SK-MEL-5 (cell line): ENCODE data around the gene AMN. TPM values are rescaled to one million over a fixed set of nuclear protein-coding genes. Genes with fewer than 3 reads are reported as not detected.
"Not testable (repeated sequence)": the region's sequence is repeated elsewhere in the genome, so short reads cannot be mapped to it uniquely, and the experiment has no call there.

Experiments used
- DNase-seq: peaks from one replicate; pipeline ENCODE4 v3.0.0-alpha.2; 2016; ENCODE audit warnings: low read depth, low spot score
- in situ Hi-C: cut with HindIII; loops from 2 replicates; pipeline ENCODE4 v1.10.0; 2016; ENCODE audit warnings: low sequenced_read_pairs, high pct_unique_total_duplicates, low pct_unique_long_range_greater_than_20kb
- total RNA-seq: library from RNA; depleted of rRNA; stranded (reverse); fragments of >200 nt; shearing (Covaris generic); gene quantifications from 2 replicates; pipeline ENCODE4 v1.2.3, GENCODE V29; 2014

AMN gene
- total RNA-seq, 1 experiment from 2014 or later = not detected

- DNase-seq = no peak
- in situ Hi-C loops = no loop called here
These were observed 2.0 kb upstream of the AMN start for GRCh38 chr14:102920273-102920997.

DNA sequence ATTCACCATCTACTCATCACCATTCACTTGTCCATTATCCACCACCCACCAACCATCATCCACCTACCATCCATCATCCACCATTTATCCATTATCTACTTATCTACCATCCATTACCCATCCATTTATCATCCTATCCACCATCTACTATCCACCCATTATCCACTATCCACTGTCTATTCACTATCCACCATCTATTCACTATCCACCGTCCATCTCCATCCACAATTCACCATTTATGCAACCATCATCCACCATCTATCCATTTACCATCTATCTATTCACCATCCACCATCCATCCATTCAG, 1.5 kb upstream of the AMN start:
- in situ Hi-C loops = no loop called here
- DNase-seq = no peak

- no peak for DNase-seq
- in situ Hi-C loops = no loop called here
These were observed 900 bp downstream of the AMN start for GRCh38 chr14:102923201-102923924.

DNA sequence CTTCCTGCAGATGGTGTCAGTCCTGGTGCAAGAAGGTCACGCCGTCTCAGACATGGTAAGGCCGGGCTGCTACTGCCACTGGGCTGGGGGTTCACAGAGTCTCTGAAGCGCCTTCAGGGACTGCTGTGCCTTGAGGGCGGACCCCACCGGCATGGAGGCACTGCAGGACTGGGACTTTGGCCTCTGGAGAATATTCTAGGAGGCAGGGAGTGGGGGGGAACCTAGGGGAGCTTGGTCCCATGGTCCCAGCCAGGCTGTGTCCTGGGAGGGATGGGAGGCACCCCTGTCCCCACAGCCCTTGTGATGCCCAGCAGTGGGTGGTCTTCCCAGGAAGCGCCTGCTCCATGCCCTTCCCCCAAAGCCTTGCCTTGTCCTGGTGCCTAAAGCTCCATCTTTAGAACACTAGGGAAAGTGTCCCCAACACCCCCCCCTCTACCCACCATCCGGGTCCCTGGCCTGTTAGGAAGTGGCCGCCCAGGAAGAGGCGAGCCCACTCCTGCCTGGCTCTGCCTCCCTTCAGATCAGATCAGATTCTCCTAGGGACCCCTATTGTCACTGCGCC, 1.5 kb downstream of the AMN start:
- no peak for DNase-seq
- in situ Hi-C loops = no loop called here

DNA sequence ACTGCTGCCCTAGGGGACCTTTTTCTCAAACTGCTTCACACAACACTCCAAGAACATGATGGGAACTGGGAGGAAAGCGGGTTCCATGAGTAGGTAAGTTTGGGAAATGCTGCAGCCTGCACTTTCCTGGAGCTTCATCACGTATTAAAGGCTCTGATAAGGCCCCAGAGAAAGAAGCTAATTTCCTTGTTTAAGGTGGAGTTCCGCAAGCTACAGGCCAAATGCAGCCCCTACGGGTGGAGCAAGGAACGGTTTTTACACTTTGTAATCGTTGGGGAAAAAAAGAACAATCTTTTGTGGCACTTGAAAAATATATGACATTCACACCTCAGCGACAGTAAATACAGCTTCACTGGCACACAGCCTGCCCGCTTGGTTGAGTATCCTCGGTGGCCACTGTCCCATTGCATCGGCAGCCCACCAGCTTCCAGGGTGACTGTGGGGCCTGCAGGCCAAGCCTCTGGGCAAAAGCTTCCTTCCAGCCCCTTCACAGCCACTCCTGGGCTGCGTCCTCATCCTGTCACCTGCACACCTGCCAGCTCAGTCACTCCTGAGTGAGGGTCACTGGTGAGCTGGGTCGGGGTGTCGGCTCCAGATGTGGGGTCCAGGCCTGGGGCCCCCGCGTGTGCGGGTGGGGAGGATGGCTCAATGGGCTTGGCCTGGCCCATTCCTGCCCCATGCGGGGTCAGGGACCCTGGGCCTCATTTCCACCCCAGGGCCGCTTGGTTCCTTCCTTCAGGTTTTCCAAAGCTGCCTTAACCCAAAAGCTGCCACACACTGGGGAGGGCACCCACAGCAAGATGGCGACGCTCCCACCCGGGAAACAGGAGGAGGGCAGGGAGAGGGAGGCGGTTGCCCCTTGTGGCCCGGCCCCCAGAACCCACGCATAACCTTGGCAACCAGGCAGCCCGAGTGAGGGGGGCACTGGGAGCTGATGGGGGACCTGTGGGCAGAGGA, 2.4 kb downstream of the AMN start:
- DNase-seq = no peak
- in situ Hi-C loops = no loop called here

GRCh38 chr14:102925646-102926045, 3.2 kb downstream of the AMN start:
- DNase-seq = no peak

DNA sequence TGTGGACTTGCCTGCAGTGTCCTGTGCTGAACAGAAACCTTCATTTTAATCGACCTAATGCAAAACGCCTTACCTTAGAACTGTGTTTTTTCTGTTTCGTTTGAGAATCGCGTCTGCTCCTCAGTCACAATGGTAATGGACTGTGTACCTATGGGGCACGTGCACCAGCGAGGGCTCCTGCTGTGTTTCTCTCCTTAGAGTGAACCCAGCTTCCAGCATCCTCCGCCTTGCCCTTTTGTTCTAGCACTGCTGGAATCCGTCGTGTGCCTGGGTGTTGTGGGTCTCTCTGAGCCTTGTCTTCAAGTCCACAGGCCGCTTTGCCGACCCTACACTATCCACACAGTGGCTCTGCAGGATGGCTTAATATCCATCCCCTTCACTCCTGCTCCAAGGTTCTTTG, 3.6 kb downstream of the AMN start:
- no peak for DNase-seq
- in situ Hi-C loops = no loop called here

More at GRCh38 chr14:102925646-102926045, 3.2 kb downstream of the AMN start:
- in situ Hi-C loops = no loop called here

GRCh38 chr14:102926840-102927239, 4.4 kb downstream of the AMN start:
- DNase-seq, in situ Hi-C loops: not testable (repeated sequence)

- in situ Hi-C loops = no loop called here
- no peak for DNase-seq
These were observed 4.9 kb downstream of the AMN start for GRCh38 chr14:102927346-102927877.

DNA sequence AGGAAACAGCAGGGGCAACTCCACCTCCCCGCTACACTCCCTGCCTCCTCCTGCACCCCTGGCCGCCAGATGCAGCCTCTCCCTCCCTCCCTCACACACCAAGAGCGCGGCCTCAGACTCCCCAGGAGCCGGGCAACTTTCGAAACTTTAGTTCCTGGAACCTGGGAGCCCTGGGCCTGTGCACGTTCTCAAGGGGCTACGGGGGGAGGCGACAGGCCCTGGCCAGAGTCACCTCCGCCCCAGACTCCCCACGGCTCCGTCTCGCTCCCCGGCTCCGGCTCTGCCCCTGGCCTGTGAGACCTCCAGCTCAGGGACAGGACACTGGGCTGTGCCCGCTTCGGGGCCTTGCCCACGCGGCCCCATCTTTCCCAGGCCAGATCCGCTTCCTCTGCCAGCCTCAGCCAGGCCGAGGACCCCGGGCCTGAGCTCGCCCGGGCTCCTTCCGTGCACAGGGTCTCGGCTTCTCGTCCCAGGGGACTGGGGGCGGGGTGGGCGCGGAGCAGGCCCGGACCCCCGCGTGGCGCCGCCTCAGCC, 5.5 kb downstream of the AMN start:
- in situ Hi-C loops = no loop called here

DNA sequence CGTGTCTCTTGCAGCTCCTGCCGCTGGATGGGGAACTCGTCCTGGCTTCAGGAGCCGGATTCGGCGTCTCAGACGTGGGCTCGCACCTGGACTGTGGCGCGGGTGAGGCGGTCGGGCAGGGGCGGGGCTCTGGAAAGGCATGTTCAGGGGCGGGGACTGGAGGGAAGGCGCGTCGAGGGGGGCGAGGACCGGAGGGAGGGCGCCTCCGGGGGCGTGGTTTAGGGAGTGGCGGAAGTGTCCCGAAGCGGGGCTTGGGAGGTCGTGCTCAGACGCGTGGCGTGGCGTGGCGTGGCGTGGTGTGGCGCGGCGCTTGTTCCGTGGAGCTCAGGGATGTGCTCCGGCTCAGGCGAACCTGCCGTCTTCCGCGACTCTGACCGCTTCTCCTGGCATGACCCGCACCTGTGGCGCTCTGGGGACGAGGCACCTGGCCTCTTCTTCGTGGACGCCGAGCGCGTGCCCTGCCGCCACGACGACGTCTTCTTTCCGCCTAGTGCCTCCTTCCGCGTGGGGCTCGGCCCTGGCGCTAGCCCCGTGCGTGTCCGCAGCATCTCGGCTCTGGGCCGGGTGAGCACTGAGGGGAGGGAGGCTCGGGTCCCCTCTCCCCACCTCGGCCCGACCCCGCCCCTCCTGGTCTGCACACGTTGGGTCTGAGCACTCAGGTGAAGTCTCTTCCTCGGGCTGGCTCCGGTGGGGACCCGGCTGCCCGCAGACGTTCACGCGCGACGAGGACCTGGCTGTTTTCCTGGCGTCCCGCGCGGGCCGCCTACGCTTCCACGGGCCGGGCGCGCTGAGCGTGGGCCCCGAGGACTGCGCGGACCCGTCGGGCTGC, 6.2 kb downstream of the AMN start:
- DNase-seq = no peak
- in situ Hi-C loops = no loop called here

More for the DNA sequence above, 5.5 kb downstream of the AMN start:
- no peak for DNase-seq

- in situ Hi-C loops = no loop called here
- no peak for DNase-seq
These were observed 7.0 kb downstream of the AMN start for GRCh38 chr14:102929241-102930137.

GRCh38 chr14:102930138-102930752, 7.8 kb downstream of the AMN start:
- no peak for DNase-seq
- in situ Hi-C loops = no loop called here

- in situ Hi-C loops = no loop called here
These were observed 8.5 kb downstream of the AMN start for GRCh38 chr14:102930753-102931579.

More at GRCh38 chr14:102930753-102931579, 8.5 kb downstream of the AMN start:
- DNase-seq = no peak
